Thoracic aorta (tissue), 2 donors: ENCODE measurements around the gene CSTA. TPM values are rescaled to one million over a fixed set of nuclear protein-coding genes. Genes with fewer than 3 reads are reported as not detected.

Experiments
- ATAC-seq: fragments of 150-250 bp; one replicate; pipeline ENCODE4 v1.8.0; 2017; ENCODE audit warnings: low read depth; ENCODE audit not compliant: insufficient number of reproducible peaks, low FRiP score
- DNase-seq: peaks from one replicate; pipeline ENCODE4 v3.0.0-alpha.2; 2020; ENCODE audit warnings: low spot score
- H3K27ac ChIP-seq, 2 donors: fragments of 200-600 bp; sonication (generic); 1 replicate in 1 of 2; 2 replicates in 1 of 2; pipeline ENCODE4 v1.5.1; 2016; ENCODE audit warnings: mild to moderate bottlenecking in 2 of 2, moderate library complexity in 2 of 2
- H3K27me3 ChIP-seq: fragments of 200-600 bp; sonication (generic); replicated peaks from 2 replicates; pipeline ENCODE4 v1.6.0; 2016; ENCODE audit warnings: mild to moderate bottlenecking; ENCODE audit not compliant: insufficient read depth
- H3K36me3 ChIP-seq: fragments of 200-600 bp; sonication (generic); one replicate; pipeline ENCODE4 v1.5.1; 2016
- H3K4me1 ChIP-seq, 2 donors: fragments of 200-600 bp; sonication (generic); 1 replicate in 1 of 2; 2 replicates in 1 of 2; pipeline versions ENCODE4 v1.5.1 to v1.6.0; 2016; ENCODE audit warnings: low read depth in 2 of 2, mild to moderate bottlenecking in 1 of 2; ENCODE audit not compliant: control insufficient read depth in 1 of 2
- H3K4me3 ChIP-seq: fragments of 200-600 bp; sonication (generic); 2 replicates; pipeline ENCODE4 v1.5.1; 2016; ENCODE audit warnings: mild to moderate bottlenecking
- H3K9me3 ChIP-seq: fragments of 200-600 bp; sonication (generic); 2 replicates; pipeline ENCODE4 v1.5.1; 2016
- CTCF ChIP-seq: fragments of 200-600 bp; sonication (generic); IDR thresholded peaks from one replicate; pipeline ENCODE4 v1.5.1; 2019; ENCODE audit warnings: antibody characterized with exemption
- total RNA-seq, 2 donors: library from RNA; depleted of rRNA; stranded (reverse); fragments of >200 nt; gene quantifications; one replicate each; pipeline versions ENCODE4 v1.1.0 to v1.2.3, GENCODE V29; 2016

Gene CSTA
- total RNA-seq, 2 donors from 2014 or later = 12.3 TPM; not detected in 1

- ATAC-seq (no peak), DNase-seq (no peak)
- TF ChIP-seq CTCF = no peak
- Histone ChIP-seq H3K27ac (no peak overlapping the region), H3K9me3 (no peaks in the 10 kb centered on the region), H3K4me1 (no peaks in the 10 kb centered on the region), H3K36me3 (no peaks in the 10 kb centered on the region), H3K4me3 (no peak overlapping the region), H3K27me3 (no peaks in the 10 kb centered on the region)
Measured at GRCh38 chr3:122312826-122313225, 12.2 kb upstream of the CSTA start.

GRCh38 chr3:122313281-122313680 is 11.8 kb upstream of the CSTA start:
- no peak for DNase-seq
- H3K4me3 ChIP-seq = no peak overlapping the region
- no peak overlapping the region for H3K27ac ChIP-seq
- TF ChIP-seq CTCF = no peak
- ATAC-seq = no peak
- H3K4me1 ChIP-seq = no peaks in the 10 kb centered on the region
- H3K9me3 ChIP-seq = no peaks in the 10 kb centered on the region
- H3K36me3 ChIP-seq = no peaks in the 10 kb centered on the region
- no peaks in the 10 kb centered on the region for H3K27me3 ChIP-seq

- no peak for ATAC-seq
- Histone ChIP-seq H3K4me1 (no peaks in the 10 kb centered on the region), H3K9me3 (no peaks in the 10 kb centered on the region), H3K4me3 (no peak overlapping the region), H3K27ac (no peak overlapping the region), H3K36me3 (no peaks in the 10 kb centered on the region), H3K27me3 (no peaks in the 10 kb centered on the region)
- no peak for TF ChIP-seq CTCF
- no peak for DNase-seq
Measured at GRCh38 chr3:122314228-122314876, 10.7 kb upstream of the CSTA start.

- Histone ChIP-seq H3K27me3 (no peaks in the 10 kb centered on the region), H3K4me1 (no peaks in the 10 kb centered on the region), H3K36me3 (no peaks in the 10 kb centered on the region), H3K9me3 (no peaks in the 10 kb centered on the region), H3K4me3 (no peak overlapping the region), H3K27ac (no peak overlapping the region)
- no peak for TF ChIP-seq CTCF
- DNase-seq (no peak), ATAC-seq (no peak)
Measured at GRCh38 chr3:122315619-122316018, 9.4 kb upstream of the CSTA start.

- DNase-seq (no peak), ATAC-seq (no peak)
- Histone ChIP-seq H3K4me1 (no peaks in the 10 kb centered on the region), H3K9me3 (no peaks in the 10 kb centered on the region), H3K36me3 (no peaks in the 10 kb centered on the region), H3K27ac (no peak overlapping the region), H3K4me3 (no peak overlapping the region), H3K27me3 (no peaks in the 10 kb centered on the region)
- TF ChIP-seq CTCF = no peak
Measured at GRCh38 chr3:122316368-122316767, 8.7 kb upstream of the CSTA start.
